CD14-positive monocyte (primary cell): Measurements from ENCODE around the gene KRT12. TPM values are rescaled to one million over a fixed set of nuclear protein-coding genes. Genes with fewer than 3 reads are reported as not detected.

Source experiments
- DNase-seq, 3 donors: peaks; one replicate each; pipeline ENCODE4 v3.0.0-alpha.2; 2011 to 2022
- H2AFZ ChIP-seq: 2 replicates; pipeline ENCODE4 v1.6.0; 2012; ENCODE audit warnings: mild to moderate bottlenecking, low read depth, low read length, inconsistent platforms; ENCODE audit not compliant: insufficient read depth, poor library complexity, severe bottlenecking
- H3K27ac ChIP-seq, 2 donors: 1 replicate in 1 of 2; 2 replicates in 1 of 2; pipeline ENCODE4 v1.5.1; 2012 to 2013; ENCODE audit warnings: low read length in 2 of 2, control low read depth in 1 of 2, inconsistent platforms in 1 of 2, low read depth in 1 of 2, mild to moderate bottlenecking in 1 of 2
- H3K27me3 ChIP-seq, 2 donors: one replicate each; pipeline versions ENCODE4 v1.6.0 to v1.6.1; 2011 to 2013; ENCODE audit warnings: low read length in 2 of 2; ENCODE audit not compliant: control insufficient read depth in 2 of 2, insufficient read depth in 2 of 2
- H3K36me3 ChIP-seq, 2 donors: replicated peaks in 1 of 2; 1 replicate in 1 of 2; 2 replicates in 1 of 2; pipeline versions ENCODE4 v1.5.1 to v1.6.1; 2012 to 2013; ENCODE audit warnings: low read length in 2 of 2, control low read depth in 1 of 2, inconsistent platforms in 1 of 2, mild to moderate bottlenecking in 1 of 2; ENCODE audit not compliant: insufficient read depth in 2 of 2, control insufficient read depth in 1 of 2
- H3K4me1 ChIP-seq, 2 donors: 1 replicate in 1 of 2; 2 replicates in 1 of 2; pipeline versions ENCODE4 v1.5.1 to v1.6.1; 2012 to 2013; ENCODE audit warnings: low read length in 2 of 2, control low read depth in 1 of 2, inconsistent platforms in 1 of 2, mild to moderate bottlenecking in 1 of 2, moderate library complexity in 1 of 2; ENCODE audit not compliant: insufficient read depth in 2 of 2, control insufficient read depth in 1 of 2
- H3K4me2 ChIP-seq: replicated peaks from 2 replicates; pipeline ENCODE3; 2012; ENCODE audit warnings: low read length, moderate library complexity, mild to moderate bottlenecking; ENCODE audit not compliant: poor library complexity, severe bottlenecking; ENCODE audit errors: extremely low read depth
- H3K4me3 ChIP-seq, 3 experiments: fragments of 200-600 bp in 1 of 3; sonication (generic) in 1 of 3; replicated peaks in 1 of 3; 1 replicate in 2 of 3; 2 replicates in 1 of 3; pipeline ENCODE4 v1.5.1; 2011 to 2013; ENCODE audit warnings: low read length in 3 of 3, mild to moderate bottlenecking in 3 of 3, control low read depth in 2 of 3, low read depth in 2 of 3, inconsistent platforms in 1 of 3, moderate library complexity in 1 of 3
- H3K79me2 ChIP-seq: 2 replicates; pipeline ENCODE4 v1.6.0; 2012; ENCODE audit warnings: mild to moderate bottlenecking, control low read depth, inconsistent platforms, low read length, moderate library complexity; ENCODE audit not compliant: insufficient read depth
- H3K9ac ChIP-seq: 2 replicates; pipeline ENCODE4 v1.6.0; 2017; ENCODE audit warnings: low read length, mild to moderate bottlenecking; ENCODE audit not compliant: insufficient read depth, poor library complexity, severe bottlenecking
- H3K9me3 ChIP-seq, 2 donors: replicated peaks in 1 of 2; 1 replicate in 1 of 2; 2 replicates in 1 of 2; pipeline versions ENCODE4 v1.5.1 to v1.6.1; 2012 to 2013; ENCODE audit warnings: low read length in 2 of 2, control low read depth in 1 of 2; ENCODE audit not compliant: control insufficient read depth in 1 of 2, insufficient read depth in 1 of 2
- H4K20me1 ChIP-seq: 2 replicates; pipeline ENCODE4 v1.6.0; 2012; ENCODE audit warnings: mild to moderate bottlenecking, low read length, control low read depth, moderate library complexity; ENCODE audit not compliant: insufficient read depth
- H3K27ac Mint-ChIP-seq, 7 donors: one replicate each; pipeline ENCODE4 v1.8.0; 2020; ENCODE audit warnings: mild to moderate bottlenecking in 7 of 7, mixed read lengths in 7 of 7, moderate library complexity in 6 of 7, inconsistent platforms in 2 of 7
- H3K27me3 Mint-ChIP-seq, 3 donors: one replicate each; pipeline ENCODE4 v1.8.0; 2021 to 2022; ENCODE audit warnings: low read depth in 3 of 3, mild to moderate bottlenecking in 3 of 3, mixed read lengths in 3 of 3, moderate library complexity in 3 of 3, inconsistent platforms in 1 of 3
- H3K36me3 Mint-ChIP-seq, 2 donors: one replicate each; pipeline ENCODE4 v1.8.0; 2020; ENCODE audit warnings: mixed read lengths in 2 of 2, inconsistent platforms in 1 of 2, mild to moderate bottlenecking in 1 of 2
- H3K4me1 Mint-ChIP-seq: one replicate; pipeline ENCODE4 v1.8.0; 2020; ENCODE audit warnings: mild to moderate bottlenecking, mixed read lengths
- H3K4me3 Mint-ChIP-seq, 2 donors: one replicate each; pipeline ENCODE4 v1.8.0; 2020; ENCODE audit warnings: mild to moderate bottlenecking in 2 of 2, mixed read lengths in 2 of 2, moderate library complexity in 1 of 2
- H3K9me3 Mint-ChIP-seq, 7 donors: one replicate each; pipeline ENCODE4 v1.8.0; 2020 to 2022; ENCODE audit warnings: mixed read lengths in 7 of 7, mild to moderate bottlenecking in 6 of 7, moderate library complexity in 6 of 7, inconsistent platforms in 2 of 7
- CTCF ChIP-seq: fragments of 200-600 bp; IDR thresholded peaks from one replicate; pipeline ENCODE4 v1.8.0; 2022; ENCODE audit warnings: antibody characterized with exemption, mild to moderate bottlenecking
- WGBS: methylation state at CpG from one replicate; pipeline ENCODE4 v1.1.5; 2013; ENCODE audit warnings: missing lambda C conversion rate; ENCODE audit not compliant: insufficient coverage; 5-methylcytosine and 5-hydroxymethylcytosine counted together
- intact Hi-C, 2 donors: fragments of 100-400 bp; cut with micrococcal nuclease; formaldehyde crosslinking; loops; one replicate each; pipeline versions ENCODE4 v1.15.0 to v1.15.1; 2023
- polyA plus RNA-seq, 3 donors: library from polyadenylated mRNA; depleted of rRNA in 1 of 3; unstranded in 2 of 3; stranded (reverse) in 1 of 3; fragments of 300-500 nt in 2 of 3; fragments of >200 nt in 1 of 3; fragmentation: Illumina TruSeq in 2 of 3; gene quantifications; 1 replicate in 2 of 3; 2 replicates in 1 of 3; pipeline ENCODE4 v1.2.3, GENCODE V29; 2012 to 2021

KRT12 gene
- polyA plus RNA-seq, 3 donors, result not detected

- Mint-ChIP-seq H3K4me3 (no peak overlapping the region), H3K9me3 (peaks cover 0 to 2% (median 0%) of the 10 kb centered on the region in 7 donors), H3K36me3 (no peaks in the 10 kb centered on the region), H3K27ac (no peak overlapping the region), H3K27me3 (peaks cover 20 to 44% (median 29%) of the 10 kb centered on the region in 3 donors), H3K4me1 (no peaks in the 10 kb centered on the region)
- Histone ChIP-seq H3K4me1 (no peaks in the 10 kb centered on the region), H3K79me2 (no peaks in the 10 kb centered on the region), H3K9ac (no peak overlapping the region), H4K20me1 (no peaks in the 10 kb centered on the region), H3K27ac (no peak overlapping the region), H3K36me3 (no peaks in the 10 kb centered on the region), H3K4me2 (no peak overlapping the region), H3K27me3 (peaks cover 7 to 21% of the 10 kb centered on the region in 2 donors), H3K4me3 (no peak overlapping the region), H2AFZ (no peak overlapping the region), H3K9me3 (no peaks in the 10 kb centered on the region)
- 36% methylated on average over 1 of the region's 1 CpG for WGBS
- DNase-seq, result no peak
- no peak for TF ChIP-seq CTCF
- intact Hi-C loops, result no loop called here
Observed at GRCh38 chr17:40846515-40847144, 20.4 kb downstream of the KRT12 start.

- H3K27ac Mint-ChIP-seq, result no peak overlapping the region
- H3K4me1 Mint-ChIP-seq, result no peaks in the 10 kb centered on the region
Observed at GRCh38 chr17:40844671-40845107, 22.3 kb downstream of the KRT12 start.

More at GRCh38 chr17:40844671-40845107, 22.3 kb downstream of the KRT12 start:
- Histone ChIP-seq H2AFZ (no peak overlapping the region), H3K4me3 (no peak overlapping the region), H3K27ac (no peak overlapping the region), H3K27me3 (peaks cover 7 to 21% of the 10 kb centered on the region in 2 donors), H3K36me3 (no peaks in the 10 kb centered on the region), H4K20me1 (no peaks in the 10 kb centered on the region), H3K4me2 (no peak overlapping the region), H3K79me2 (no peaks in the 10 kb centered on the region), H3K4me1 (no peaks in the 10 kb centered on the region), H3K9me3 (no peaks in the 10 kb centered on the region), H3K9ac (no peak overlapping the region)
- Mint-ChIP-seq H3K36me3 (no peaks in the 10 kb centered on the region), H3K27me3 (peaks cover 22 to 47% (median 33%) of the 10 kb centered on the region in 3 donors), H3K4me3 (no peak overlapping the region), H3K9me3 (peaks cover 0 to 5% (median 0%) of the 10 kb centered on the region in 7 donors)
- TF ChIP-seq CTCF, result no peak
- WGBS, result 87% methylated on average over 4 of the region's 4 CpGs
- intact Hi-C loops, result no loop called here
- DNase-seq, result no peak
